H1 (cell line): Measurements from ENCODE around the gene NPR1. TPM values are rescaled to one million over a fixed set of nuclear protein-coding genes. Genes with fewer than 3 reads are reported as not detected.

Source experiments
- polyA plus RNA-seq, 7 experiments: library from polyadenylated mRNA; depleted of rRNA in 3 of 7; stranded (reverse) in 5 of 7; unstranded in 2 of 7; fragments of >200 nt in 5 of 7; fragments of 200-250 nt in 2 of 7; gene quantifications; 1 replicate in 5 of 7; 2 replicates in 1 of 7; 4 replicates in 1 of 7; pipeline versions ENCODE4 v1.2.1 to v1.2.3, GENCODE V29; 2011 to 2013; ENCODE audit warnings: missing spikeins in 2 of 7, mixed read lengths in 2 of 7
- total RNA-seq: library from RNA; stranded (reverse); fragmentation: NEBNext Ultra II Directional; extraction: Animal tissue kit (Norgen Biotek cat#: 25700); gene quantifications from 2 replicates; pipeline ENCODE4 v1.2.1, GENCODE V29; 2021
- TF ChIP-seq, protein P1 (sequence below): IDR thresholded peaks from 2 replicates; pipeline ENCODE4 v1.6.1; 2012; ENCODE audit warnings: inconsistent platforms

NPR1 gene
- total and polyA plus RNA-seq, 2 of the 8 experiments (the other 6 are each of a cell fraction or from before 2014, with no cell fraction given), result 11.7 to 13.2 TPM

DNA sequence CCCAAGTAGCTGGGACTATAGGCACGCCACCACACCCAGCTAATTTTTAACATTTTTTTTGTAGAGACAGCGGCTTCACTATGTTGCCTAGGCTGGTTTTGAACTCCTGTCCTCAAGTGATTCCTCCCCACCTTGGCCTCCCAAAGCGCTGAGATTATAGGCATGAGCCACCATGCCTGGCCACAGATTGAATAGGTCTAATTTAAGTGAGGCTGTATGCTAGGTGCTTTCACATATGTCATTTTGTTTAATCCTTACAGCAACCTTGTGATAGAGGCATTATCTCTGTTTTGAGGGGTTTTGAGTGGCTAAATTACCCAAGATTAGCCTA, 56.6 kb downstream of the NPR1 start (continued):
- TF ChIP-seq, protein P1, sequence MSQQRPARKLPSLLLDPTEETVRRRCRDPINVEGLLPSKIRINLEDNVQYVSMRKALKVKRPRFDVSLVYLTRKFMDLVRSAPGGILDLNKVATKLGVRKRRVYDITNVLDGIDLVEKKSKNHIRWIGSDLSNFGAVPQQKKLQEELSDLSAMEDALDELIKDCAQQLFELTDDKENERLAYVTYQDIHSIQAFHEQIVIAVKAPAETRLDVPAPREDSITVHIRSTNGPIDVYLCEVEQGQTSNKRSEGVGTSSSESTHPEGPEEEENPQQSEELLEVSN, result no peak
